SU-DHL-6 (cell line): ENCODE data around the gene FIBIN.

ENCODE experiments used
- CTCF ChIP-seq: fragments of 200-600 bp; sonication (generic); IDR thresholded peaks from one replicate; pipeline ENCODE4 v1.5.1; 2017; ENCODE audit warnings: antibody characterized with exemption, mild to moderate bottlenecking, low read length, moderate library complexity; ENCODE audit not compliant: insufficient read depth, poor library complexity, severe bottlenecking
- EZH2phosphoT487 ChIP-seq: fragments of 200-600 bp; sonication (generic), shearing (Covaris generic); conservative IDR thresholded peaks from 2 replicates; pipeline ENCODE4 v1.6.1; 2018; ENCODE audit warnings: mild to moderate bottlenecking, antibody characterized with exemption, low read length, moderate library complexity, mixed read lengths

GRCh38 chr11:26944866-26945664, 48.8 kb upstream of the FIBIN start:
- TF ChIP-seq CTCF (no peak), EZH2phosphoT487 (no peak)
